DMS 273 (cell line): ENCODE data around the gene NLRX1.
"Not testable (repeated sequence)": the region's sequence is repeated elsewhere in the genome, so short reads cannot be mapped to it uniquely, and the experiment has no call there.

Experiments used
- DNase-seq: peaks from one replicate; lab custom pipeline; 2025; ENCODE audit not compliant: unreplicated experiment; lab: John Stamatoyannopoulos, UW

NLRX1 gene

GRCh38 chr11:119152604-119153003, 15.9 kb upstream of the NLRX1 start:
- DNase-seq: no peak

- DNase-seq: peak; percentile 17
Observed at GRCh38 chr11:119153049-119153818, 15.3 kb upstream of the NLRX1 start.

GRCh38 chr11:119154178-119154577, 14.3 kb upstream of the NLRX1 start:
- no peak for DNase-seq

- peak; percentile 29 for DNase-seq
Observed at GRCh38 chr11:119155733-119156492, 12.6 kb upstream of the NLRX1 start.

GRCh38 chr11:119156496-119156895, 12.0 kb upstream of the NLRX1 start:
- DNase-seq: no peak

- no peak for DNase-seq
Observed at GRCh38 chr11:119157063-119157462, 11.5 kb upstream of the NLRX1 start.

- DNase-seq: no peak
Observed at GRCh38 chr11:119158467-119158866, 10.1 kb upstream of the NLRX1 start.

- no peak for DNase-seq
Observed at GRCh38 chr11:119160151-119160550, 8.4 kb upstream of the NLRX1 start.

- no peak for DNase-seq
Observed at GRCh38 chr11:119161871-119162270, 6.7 kb upstream of the NLRX1 start.

GRCh38 chr11:119166368-119167076, 2.0 kb upstream of the NLRX1 start:
- no peak for DNase-seq

GRCh38 chr11:119167077-119167458, 1.5 kb upstream of the NLRX1 start:
- DNase-seq: not testable (repeated sequence)

GRCh38 chr11:119167933-119168332, 592 bp upstream of the NLRX1 start:
- DNase-seq: no peak

- DNase-seq: no peak
Observed at GRCh38 chr11:119169282-119169719, 776 bp downstream of the NLRX1 start.

GRCh38 chr11:119172513-119172912, 4.0 kb downstream of the NLRX1 start:
- DNase-seq: no peak

GRCh38 chr11:119173453-119173852, 4.9 kb downstream of the NLRX1 start:
- DNase-seq: no peak

GRCh38 chr11:119175493-119176077, 7.1 kb downstream of the NLRX1 start:
- DNase-seq: peak; percentile 24

- DNase-seq: no peak
Observed at GRCh38 chr11:119178166-119178680, 9.7 kb downstream of the NLRX1 start.

- DNase-seq: no peak
Observed at GRCh38 chr11:119179342-119179741, 10.8 kb downstream of the NLRX1 start.

GRCh38 chr11:119179983-119180382, 11.5 kb downstream of the NLRX1 start:
- DNase-seq: peak; percentile 31

GRCh38 chr11:119180729-119181676, 12.5 kb downstream of the NLRX1 start:
- no peak for DNase-seq
